HG02798 (cell line): Measurements from ENCODE around the gene AP2A2.

ENCODE experiments used
- ATAC-seq: cut with Tn5 transposase; IDR thresholded peaks from one replicate; pipeline ENCODE4 v1.9.1; 2021; ENCODE audit warnings: mild to moderate bottlenecking; ENCODE audit not compliant: unreplicated experiment, poor library complexity

The AP2A2 gene

GRCh38 chr11:1025410-1026162 is 99.9 kb downstream of the AP2A2 start:
- no peak for ATAC-seq

GRCh38 chr11:1026163-1026450 is 100.4 kb downstream of the AP2A2 start:
- ATAC-seq, result no peak

GRCh38 chr11:1026641-1027482 is 101.2 kb downstream of the AP2A2 start:
- ATAC-seq, result no peak

- ATAC-seq, result no peak
Measured at GRCh38 chr11:1027483-1028290, 102.0 kb downstream of the AP2A2 start.

GRCh38 chr11:1028291-1028540 is 102.5 kb downstream of the AP2A2 start:
- ATAC-seq, result no peak

GRCh38 chr11:1028616-1029015 is 102.9 kb downstream of the AP2A2 start:
- no peak for ATAC-seq

- ATAC-seq, result no peak
Measured at GRCh38 chr11:1029051-1029450, 103.4 kb downstream of the AP2A2 start.

- ATAC-seq, result no peak
Measured at GRCh38 chr11:1029654-1030053, 104.0 kb downstream of the AP2A2 start.

- ATAC-seq, result no peak
Measured at GRCh38 chr11:1030086-1030485, 104.4 kb downstream of the AP2A2 start.

- ATAC-seq, result no peak
Measured at GRCh38 chr11:1030556-1030955, 104.9 kb downstream of the AP2A2 start.

GRCh38 chr11:1031121-1031899 is 105.6 kb downstream of the AP2A2 start:
- no peak for ATAC-seq

- ATAC-seq, result no peak
Measured at GRCh38 chr11:1032310-1032891, 106.7 kb downstream of the AP2A2 start.

GRCh38 chr11:1033016-1033798 is 107.5 kb downstream of the AP2A2 start:
- no peak for ATAC-seq

GRCh38 chr11:1034001-1034400 is 108.3 kb downstream of the AP2A2 start:
- no peak for ATAC-seq

GRCh38 chr11:1034456-1035295 is 109.0 kb downstream of the AP2A2 start:
- no peak for ATAC-seq

GRCh38 chr11:1035577-1036283 is 110.1 kb downstream of the AP2A2 start:
- no peak for ATAC-seq

GRCh38 chr11:1036303-1036923 is 110.7 kb downstream of the AP2A2 start, which contains the start of gene MUC6:
Gene MUC6, minus strand, starts transcription at chr11:1036718. Its CDS starts 63 bp downstream, at chr11:1036655.
- ATAC-seq, result no peak
